GM12878 (cell line): ENCODE data around the gene USPL1. TPM values are rescaled to one million over a fixed set of nuclear protein-coding genes. Genes with fewer than 3 reads are reported as not detected.
A peak's percentile ranks its signal among the peaks of the same experiment; 100 is the strongest.

Experiments used
- BACH1 ChIP-seq: fragments of 450-650 bp; IDR thresholded peaks from 2 replicates; pipeline ENCODE4 v1.6.1; 2017; ENCODE audit warnings: mild to moderate bottlenecking, borderline replicate concordance
- BRCA1 ChIP-seq: IDR thresholded peaks from 2 replicates; pipeline ENCODE4 v1.6.1; 2011; ENCODE audit warnings: low read depth, low read length, improper control_type of control experiment
- CBX3 ChIP-seq: fragments of 200-600 bp; sonication (generic); IDR thresholded peaks from 2 replicates; pipeline ENCODE4 v1.6.1; 2016; ENCODE audit warnings: low read depth, borderline replicate concordance
- EED ChIP-seq: sonication (generic); IDR thresholded peaks from 2 replicates; pipeline ENCODE4 v1.6.1; 2016; ENCODE audit warnings: antibody characterized with exemption, low read depth
- IKZF2 ChIP-seq, 2 experiments: fragments of 450-650 bp; IDR thresholded peaks; 2 replicates each; pipeline ENCODE4 v1.6.1; 2017; ENCODE audit warnings: mild to moderate bottlenecking in 2 of 2, moderate library complexity in 2 of 2
- KDM1A ChIP-seq: fragments of 200-600 bp; sonication (generic); IDR thresholded peaks from 2 replicates; pipeline ENCODE4 v1.6.1; 2016; ENCODE audit warnings: borderline replicate concordance
- NR2C2 ChIP-seq: IDR thresholded peaks from 2 replicates; pipeline ENCODE4 v1.6.1; 2011; ENCODE audit warnings: borderline replicate concordance, low read depth; ENCODE audit not compliant: control insufficient read depth, insufficient read length
- RAD21 ChIP-seq: IDR thresholded peaks from 2 replicates; pipeline ENCODE4 v1.6.1; 2011; ENCODE audit warnings: mild to moderate bottlenecking, low read depth, low read length, moderate library complexity; ENCODE audit not compliant: insufficient read depth
- RCOR1 ChIP-seq: conservative IDR thresholded peaks from 2 replicates; pipeline ENCODE4 v1.6.1; 2012; ENCODE audit warnings: low read depth, low read length, improper control_type of control experiment
- SIN3A ChIP-seq: IDR thresholded peaks from 2 replicates; pipeline ENCODE4 v1.6.1; 2012; ENCODE audit warnings: low read depth, low read length, improper control_type of control experiment
- SPI1 ChIP-seq: IDR thresholded peaks from 2 replicates; pipeline ENCODE4 v1.6.1; 2011; ENCODE audit warnings: low read depth, mild to moderate bottlenecking, low read length, moderate library complexity, borderline replicate concordance; ENCODE audit not compliant: insufficient read depth
- ZNF207 ChIP-seq: fragments of 450-650 bp; IDR thresholded peaks from 2 replicates; pipeline ENCODE4 v1.6.1; 2014; ENCODE audit warnings: antibody characterized with exemption, mild to moderate bottlenecking, borderline replicate concordance
- polyA plus RNA-seq, 11 experiments: library from polyadenylated mRNA; depleted of rRNA in 4 of 11; unstranded in 6 of 11; stranded (reverse) in 5 of 11; fragments of >200 nt; fragmentation: Nextera tagmentation in 4 of 11; fragmentation: Illumina TruSeq in 1 of 11; extraction: Ambion mirVana in 4 of 11; extraction: Trizol in 1 of 11; gene quantifications; 1 replicate in 1 of 11; 2 replicates in 10 of 11; pipeline versions ENCODE4 v1.2.1 to v1.2.3, GENCODE V29; 2011 to 2016; ENCODE audit warnings: inconsistent platforms in 2 of 11, missing spikeins in 2 of 11, low read depth in 1 of 11
- total RNA-seq, 4 experiments: library from RNA; depleted of rRNA in 3 of 4; stranded (reverse); fragments of >200 nt in 3 of 4; fragmentation: Illumina TruSeq in 1 of 4; extraction: Trizol in 1 of 4; gene quantifications; 2 replicates each; pipeline versions ENCODE4 v1.2.1 to v1.2.3, GENCODE V29; 2013 to 2021
- TF ChIP-seq, protein P1 (sequence below): IDR thresholded peaks from 2 replicates; pipeline ENCODE4 v1.6.1; 2012; ENCODE audit warnings: low read depth, low read length, improper control_type of control experiment
- TF ChIP-seq, protein P2 (sequence below): fragments of 450-650 bp; IDR thresholded peaks from 2 replicates; pipeline ENCODE4 v1.6.1; 2017; ENCODE audit warnings: mild to moderate bottlenecking, moderate library complexity
- TF ChIP-seq, protein P3 (sequence below): IDR thresholded peaks from 2 replicates; pipeline ENCODE4 v1.6.1; 2011; ENCODE audit warnings: low read depth, low read length, improper control_type of control experiment, borderline replicate concordance

The USPL1 gene
- total and polyA plus RNA-seq, 10 of the 15 experiments (the other 5 are each of a cell fraction or from before 2014, with no cell fraction given): 7.9 to 23.2 (median 15.8) TPM

DNA sequence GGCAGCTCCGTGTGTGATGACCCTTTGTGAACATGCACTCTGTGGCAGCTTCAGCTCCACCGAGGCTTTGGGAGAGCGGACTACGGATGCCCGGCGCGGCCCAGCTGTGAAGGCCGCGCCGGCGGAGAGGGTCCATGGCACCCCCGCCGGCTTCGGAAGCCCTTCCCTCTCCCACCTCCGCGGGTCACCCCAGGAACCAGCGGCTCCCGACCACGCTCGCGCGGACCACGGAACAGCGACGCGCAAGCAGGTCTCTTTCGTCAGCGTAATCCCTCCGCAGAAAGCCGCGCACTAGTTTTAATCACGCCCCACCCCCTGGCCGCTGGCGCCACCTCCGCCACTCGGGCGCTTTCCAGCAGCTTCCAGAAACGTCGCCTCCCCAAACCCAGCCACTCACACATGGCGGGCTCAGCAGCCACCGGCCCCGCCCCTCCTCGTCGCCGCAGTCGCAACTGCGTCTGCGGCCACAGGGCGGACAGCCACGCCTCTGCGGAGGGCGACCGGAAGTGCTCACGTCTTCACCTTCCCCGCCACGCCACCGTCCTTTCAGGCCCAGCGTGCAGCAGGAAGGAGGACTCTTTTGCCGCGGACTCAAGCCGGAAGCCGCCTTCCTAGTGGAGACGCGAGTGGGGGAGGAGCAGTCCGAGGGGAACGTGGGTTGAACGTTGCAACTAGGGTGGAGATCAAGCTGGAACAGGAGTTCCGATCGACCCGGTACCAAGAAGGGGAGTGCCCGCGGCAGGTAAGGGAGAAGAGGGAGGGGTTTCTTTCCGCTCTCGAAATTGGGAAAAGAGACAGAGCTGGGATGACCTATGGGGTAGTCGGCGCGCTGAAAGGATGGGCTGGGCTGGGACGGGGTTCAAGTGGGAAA, at the start of gene USPL1 (continued):
- TF ChIP-seq SPI1: 0 out of 2 replicates have a peak, but pooled peaks have one; percentile 7
- peak; percentile 98 for TF ChIP-seq ZNF207
- TF ChIP-seq, protein P1, sequence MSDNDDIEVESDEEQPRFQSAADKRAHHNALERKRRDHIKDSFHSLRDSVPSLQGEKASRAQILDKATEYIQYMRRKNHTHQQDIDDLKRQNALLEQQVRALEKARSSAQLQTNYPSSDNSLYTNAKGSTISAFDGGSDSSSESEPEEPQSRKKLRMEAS: peak; percentile 95
- peak; percentile 77 for TF ChIP-seq EED
- TF ChIP-seq IKZF2 (IDR thresholded peaks at IDR 0.05): peak; percentile 89
- peak; percentile 66 for TF ChIP-seq BACH1
- TF ChIP-seq KDM1A: no peak
- no peak; the same call in none of the 2 replicates for TF ChIP-seq BRCA1
- TF ChIP-seq RAD21: peak; percentile 17; the same call in 1 of the 2 replicates
- TF ChIP-seq, protein P2, sequence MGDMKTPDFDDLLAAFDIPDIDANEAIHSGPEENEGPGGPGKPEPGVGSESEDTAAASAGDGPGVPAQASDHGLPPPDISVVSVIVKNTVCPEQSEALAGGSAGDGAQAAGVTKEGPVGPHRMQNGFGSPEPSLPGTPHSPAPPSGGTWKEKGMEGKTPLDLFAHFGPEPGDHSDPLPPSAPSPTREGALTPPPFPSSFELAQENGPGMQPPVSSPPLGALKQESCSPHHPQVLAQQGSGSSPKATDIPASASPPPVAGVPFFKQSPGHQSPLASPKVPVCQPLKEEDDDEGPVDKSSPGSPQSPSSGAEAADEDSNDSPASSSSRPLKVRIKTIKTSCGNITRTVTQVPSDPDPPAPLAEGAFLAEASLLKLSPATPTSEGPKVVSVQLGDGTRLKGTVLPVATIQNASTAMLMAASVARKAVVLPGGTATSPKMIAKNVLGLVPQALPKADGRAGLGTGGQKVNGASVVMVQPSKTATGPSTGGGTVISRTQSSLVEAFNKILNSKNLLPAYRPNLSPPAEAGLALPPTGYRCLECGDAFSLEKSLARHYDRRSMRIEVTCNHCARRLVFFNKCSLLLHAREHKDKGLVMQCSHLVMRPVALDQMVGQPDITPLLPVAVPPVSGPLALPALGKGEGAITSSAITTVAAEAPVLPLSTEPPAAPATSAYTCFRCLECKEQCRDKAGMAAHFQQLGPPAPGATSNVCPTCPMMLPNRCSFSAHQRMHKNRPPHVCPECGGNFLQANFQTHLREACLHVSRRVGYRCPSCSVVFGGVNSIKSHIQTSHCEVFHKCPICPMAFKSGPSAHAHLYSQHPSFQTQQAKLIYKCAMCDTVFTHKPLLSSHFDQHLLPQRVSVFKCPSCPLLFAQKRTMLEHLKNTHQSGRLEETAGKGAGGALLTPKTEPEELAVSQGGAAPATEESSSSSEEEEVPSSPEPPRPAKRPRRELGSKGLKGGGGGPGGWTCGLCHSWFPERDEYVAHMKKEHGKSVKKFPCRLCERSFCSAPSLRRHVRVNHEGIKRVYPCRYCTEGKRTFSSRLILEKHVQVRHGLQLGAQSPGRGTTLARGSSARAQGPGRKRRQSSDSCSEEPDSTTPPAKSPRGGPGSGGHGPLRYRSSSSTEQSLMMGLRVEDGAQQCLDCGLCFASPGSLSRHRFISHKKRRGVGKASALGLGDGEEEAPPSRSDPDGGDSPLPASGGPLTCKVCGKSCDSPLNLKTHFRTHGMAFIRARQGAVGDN: peak; percentile 87
- TF ChIP-seq RCOR1: 0 out of 2 replicates have a peak, but pooled peaks have one; percentile 56
- TF ChIP-seq CBX3: no peak
- no peak for TF ChIP-seq NR2C2
- peak; percentile 93 for TF ChIP-seq SIN3A
- TF ChIP-seq, protein P3, sequence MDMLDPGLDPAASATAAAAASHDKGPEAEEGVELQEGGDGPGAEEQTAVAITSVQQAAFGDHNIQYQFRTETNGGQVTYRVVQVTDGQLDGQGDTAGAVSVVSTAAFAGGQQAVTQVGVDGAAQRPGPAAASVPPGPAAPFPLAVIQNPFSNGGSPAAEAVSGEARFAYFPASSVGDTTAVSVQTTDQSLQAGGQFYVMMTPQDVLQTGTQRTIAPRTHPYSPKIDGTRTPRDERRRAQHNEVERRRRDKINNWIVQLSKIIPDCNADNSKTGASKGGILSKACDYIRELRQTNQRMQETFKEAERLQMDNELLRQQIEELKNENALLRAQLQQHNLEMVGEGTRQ: no peak
- TF ChIP-seq, all 136 proteins: peak for 95
